Endodermal cell (in vitro differentiated cells): ENCODE data around the gene UBE2E1. TPM values are rescaled to one million over a fixed set of nuclear protein-coding genes. Genes with fewer than 3 reads are reported as not detected.

Experiments used
- DNase-seq: peaks from one replicate; pipeline ENCODE4 v3.0.0-alpha.2; 2017
- H3K27ac ChIP-seq: 2 replicates; pipeline ENCODE4 v1.5.1; 2013; ENCODE audit warnings: mild to moderate bottlenecking, low read depth, low read length, moderate library complexity
- H3K27me3 ChIP-seq: 2 replicates; pipeline ENCODE4 v1.6.1; 2013; ENCODE audit warnings: mild to moderate bottlenecking, low read length, moderate library complexity; ENCODE audit not compliant: insufficient read depth, control insufficient read depth, poor library complexity, severe bottlenecking
- H3K36me3 ChIP-seq: 2 replicates; pipeline ENCODE4 v1.7.0; 2013; ENCODE audit warnings: mild to moderate bottlenecking, low read length, moderate library complexity; ENCODE audit not compliant: control insufficient read depth, insufficient read depth
- H3K4me1 ChIP-seq: one replicate; pipeline ENCODE4 v1.7.0; 2013; ENCODE audit warnings: low read length; ENCODE audit not compliant: control insufficient read depth, insufficient read depth
- H3K4me3 ChIP-seq: 2 replicates; pipeline ENCODE4 v1.5.1; 2013; ENCODE audit warnings: mild to moderate bottlenecking, low read length, moderate library complexity
- H3K9ac ChIP-seq: 2 replicates; pipeline ENCODE4 v1.6.1; 2013; ENCODE audit warnings: mild to moderate bottlenecking, low read length, moderate library complexity; ENCODE audit not compliant: poor library complexity, severe bottlenecking; ENCODE audit errors: extremely low read depth
- H3K9me3 ChIP-seq: 2 replicates; pipeline ENCODE4 v1.6.1; 2013; ENCODE audit warnings: mild to moderate bottlenecking, low read length, moderate library complexity; ENCODE audit not compliant: control insufficient read depth
- H3K27ac Mint-ChIP-seq: 2 replicates; pipeline ENCODE4 v1.8.0; 2020; ENCODE audit warnings: mixed read lengths
- H3K27me3 Mint-ChIP-seq: 2 replicates; pipeline ENCODE4 v1.8.0; 2021; ENCODE audit warnings: mild to moderate bottlenecking, mixed read lengths; ENCODE audit not compliant: insufficient read depth
- H3K36me3 Mint-ChIP-seq: 2 replicates; pipeline ENCODE4 v1.8.0; 2020; ENCODE audit warnings: low read depth, mixed read lengths
- H3K4me1 Mint-ChIP-seq: 2 replicates; pipeline ENCODE4 v1.8.0; 2020; ENCODE audit warnings: mixed read lengths
- H3K4me3 Mint-ChIP-seq: 2 replicates; pipeline ENCODE4 v1.8.0; 2020; ENCODE audit warnings: mild to moderate bottlenecking, moderate library complexity, mixed read lengths
- H3K9me3 Mint-ChIP-seq: 2 replicates; pipeline ENCODE4 v1.8.0; 2020; ENCODE audit warnings: mild to moderate bottlenecking, mixed read lengths
- WGBS, 2 experiments: methylation state at CpG; one replicate each; pipeline versions ENCODE4 v1.1.5 to v1.1.7; 2013; ENCODE audit warnings: missing lambda C conversion rate in 2 of 2, mixed read lengths in 1 of 2; ENCODE audit not compliant: insufficient coverage in 1 of 2, insufficient read length in 1 of 2; 5-methylcytosine and 5-hydroxymethylcytosine counted together
- total RNA-seq, 2 donors: library from RNA; stranded (reverse); fragmentation: NEBNext Ultra II Directional in 1 of 2; extraction: Animal tissue kit (Norgen Biotek cat#: 25700) in 1 of 2; gene quantifications; 2 replicates in 1 of 2; 3 replicates in 1 of 2; pipeline ENCODE4 v1.2.1, GENCODE V29; 2021
- TF ChIP-seq, protein P1 (sequence below): fragments of 200-600 bp; sonication (generic); conservative IDR thresholded peaks from 2 replicates; pipeline ENCODE4 v1.5.0; 2021; ENCODE audit warnings: antibody characterized with exemption, mild to moderate bottlenecking

The UBE2E1 gene
- total RNA-seq, 2 donors from 2014 or later: 112 to 120 TPM

DNA sequence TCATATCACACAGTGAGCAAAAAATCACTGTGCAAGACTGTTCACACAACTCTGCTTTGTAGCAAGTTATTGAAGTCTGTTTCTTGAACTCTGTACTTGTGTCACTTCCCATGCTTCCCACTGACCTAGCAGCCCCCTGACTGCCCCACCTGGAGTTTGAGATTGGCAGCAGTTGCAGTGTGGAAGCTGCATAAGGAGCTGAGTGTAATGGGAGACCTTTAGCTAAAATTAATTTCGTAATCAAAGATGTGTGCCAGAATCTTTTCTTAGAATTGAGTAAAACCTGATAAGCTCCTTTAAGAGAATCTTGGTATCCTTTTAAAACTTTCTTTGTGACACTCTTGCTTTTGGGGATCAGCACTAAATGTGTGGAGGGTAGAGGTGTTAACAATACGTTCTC, 68.2 kb downstream of the UBE2E1 start:
- Mint-ChIP-seq H3K4me3 (no peak overlapping the region), H3K36me3 (peaks cover 24% of the 10 kb centered on the region), H3K9me3 (peaks cover 19% of the 10 kb centered on the region), H3K4me1 (peaks cover 3% of the 10 kb centered on the region), H3K27ac (no peak overlapping the region), H3K27me3 (no peaks in the 10 kb centered on the region)
- Histone ChIP-seq H3K36me3 (peaks cover 16% of the 10 kb centered on the region), H3K9me3 (peaks cover 27% of the 10 kb centered on the region), H3K4me1 (no peaks in the 10 kb centered on the region), H3K27me3 (no peaks in the 10 kb centered on the region), H3K9ac (no peak overlapping the region), H3K27ac (no peak overlapping the region), H3K4me3 (no peak overlapping the region)
- WGBS, 2 experiments: 90 to 99% methylated on average over 2 of the region's 2 CpGs
- TF ChIP-seq, protein P1, sequence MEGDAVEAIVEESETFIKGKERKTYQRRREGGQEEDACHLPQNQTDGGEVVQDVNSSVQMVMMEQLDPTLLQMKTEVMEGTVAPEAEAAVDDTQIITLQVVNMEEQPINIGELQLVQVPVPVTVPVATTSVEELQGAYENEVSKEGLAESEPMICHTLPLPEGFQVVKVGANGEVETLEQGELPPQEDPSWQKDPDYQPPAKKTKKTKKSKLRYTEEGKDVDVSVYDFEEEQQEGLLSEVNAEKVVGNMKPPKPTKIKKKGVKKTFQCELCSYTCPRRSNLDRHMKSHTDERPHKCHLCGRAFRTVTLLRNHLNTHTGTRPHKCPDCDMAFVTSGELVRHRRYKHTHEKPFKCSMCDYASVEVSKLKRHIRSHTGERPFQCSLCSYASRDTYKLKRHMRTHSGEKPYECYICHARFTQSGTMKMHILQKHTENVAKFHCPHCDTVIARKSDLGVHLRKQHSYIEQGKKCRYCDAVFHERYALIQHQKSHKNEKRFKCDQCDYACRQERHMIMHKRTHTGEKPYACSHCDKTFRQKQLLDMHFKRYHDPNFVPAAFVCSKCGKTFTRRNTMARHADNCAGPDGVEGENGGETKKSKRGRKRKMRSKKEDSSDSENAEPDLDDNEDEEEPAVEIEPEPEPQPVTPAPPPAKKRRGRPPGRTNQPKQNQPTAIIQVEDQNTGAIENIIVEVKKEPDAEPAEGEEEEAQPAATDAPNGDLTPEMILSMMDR: no peak
- no peak for DNase-seq

DNA sequence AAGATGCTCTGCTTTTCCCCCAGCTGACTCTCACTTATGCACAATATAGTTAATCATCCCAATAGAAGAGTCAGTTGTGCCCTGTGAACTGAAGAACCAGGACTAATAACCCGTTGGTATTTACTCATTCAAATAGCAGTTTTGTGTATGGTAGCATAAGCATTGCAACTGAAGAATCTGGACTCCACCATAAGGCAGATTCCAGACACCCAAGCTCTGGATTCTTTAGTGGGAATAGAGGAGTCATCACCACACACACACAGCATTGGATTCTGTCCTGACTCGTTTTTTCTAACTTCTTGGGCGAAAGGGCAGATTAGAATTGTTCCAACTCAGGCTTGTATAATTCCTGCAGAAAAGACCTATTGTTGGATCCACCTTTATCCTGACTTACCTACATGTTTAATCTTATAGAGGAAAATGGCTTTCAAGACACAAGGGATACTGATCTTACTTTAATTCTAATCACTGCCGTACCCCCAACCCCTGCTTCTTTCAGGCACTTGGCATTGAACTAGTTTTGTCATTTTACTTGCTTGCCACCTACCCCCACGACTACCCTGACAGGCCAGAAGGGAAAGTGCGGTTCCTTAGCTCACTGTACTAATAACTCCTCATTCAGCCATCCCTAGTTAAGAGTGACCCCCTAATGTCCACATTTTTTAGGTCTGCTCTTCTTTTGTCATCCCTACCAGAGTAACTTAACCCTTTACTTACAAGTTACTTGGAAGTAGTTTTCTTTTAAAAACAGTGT, 68.8 kb downstream of the UBE2E1 start:
- Mint-ChIP-seq H3K9me3 (peaks cover 25% of the 10 kb centered on the region), H3K27me3 (no peaks in the 10 kb centered on the region), H3K4me3 (no peak overlapping the region), H3K27ac (peak overlapping the region; percentile 17), H3K36me3 (peaks cover 30% of the 10 kb centered on the region), H3K4me1 (peaks cover 3% of the 10 kb centered on the region)
- WGBS, 2 experiments: 90 to 96% methylated on average over 3 to 6 of the region's 6 CpGs
- DNase-seq: no peak
- no peak overlapping the region for H3K27ac ChIP-seq
- H3K27me3 ChIP-seq: no peaks in the 10 kb centered on the region
- H3K4me3 ChIP-seq: no peak overlapping the region
- H3K9me3 ChIP-seq: peaks cover 30% of the 10 kb centered on the region
- H3K36me3 ChIP-seq: peaks cover 22% of the 10 kb centered on the region
- TF ChIP-seq, protein P1: no peak
- H3K4me1 ChIP-seq: no peaks in the 10 kb centered on the region
- no peak overlapping the region for H3K9ac ChIP-seq

DNA sequence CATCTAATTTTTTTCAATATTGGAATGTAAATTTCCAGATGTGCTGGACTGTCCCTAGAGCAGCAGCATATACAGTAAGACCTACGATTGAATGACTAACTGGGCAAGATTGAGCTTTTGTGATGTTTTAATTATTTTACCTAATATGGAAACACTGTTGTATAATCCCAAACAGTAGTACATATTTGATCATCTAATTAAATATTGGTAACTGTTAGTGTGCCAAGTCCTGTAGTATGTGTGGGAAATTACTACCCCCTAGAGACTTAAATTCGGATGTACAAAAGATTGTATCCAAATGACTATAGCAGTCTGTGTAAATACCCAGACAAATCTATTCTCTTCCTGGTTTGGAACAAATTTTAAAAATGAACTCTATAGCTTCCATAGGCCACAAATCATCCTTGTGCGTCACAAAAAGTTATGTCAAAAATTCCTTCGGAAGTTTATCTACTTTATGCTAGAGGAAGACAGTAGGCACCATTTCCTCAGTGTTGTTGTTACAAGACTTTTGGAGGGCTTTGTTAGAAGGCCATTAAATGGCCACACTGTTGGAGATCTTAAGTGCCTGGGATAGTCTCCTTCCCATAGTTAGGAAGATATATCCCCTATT, 69.5 kb downstream of the UBE2E1 start:
- H3K4me1 ChIP-seq: no peaks in the 10 kb centered on the region
- Mint-ChIP-seq H3K9me3 (peaks cover 28% of the 10 kb centered on the region), H3K4me3 (no peak overlapping the region)

More for the DNA sequence above, 69.5 kb downstream of the UBE2E1 start:
- peaks cover 21% of the 10 kb centered on the region for H3K36me3 ChIP-seq
- no peak overlapping the region for H3K27ac ChIP-seq
- H3K4me3 ChIP-seq: no peak overlapping the region
- no peak overlapping the region for H3K9ac ChIP-seq
- WGBS, 2 experiments: 91% methylated on average over 4 of the region's 4 CpGs; no CpG with 5 or more reads in 1 of the 2 experiments
- peaks cover 23% of the 10 kb centered on the region for H3K9me3 ChIP-seq
- no peak overlapping the region for H3K27ac Mint-ChIP-seq
- H3K27me3 Mint-ChIP-seq: no peaks in the 10 kb centered on the region
- no peak for DNase-seq
- H3K4me1 Mint-ChIP-seq: peaks cover 3% of the 10 kb centered on the region
- TF ChIP-seq, protein P1: no peak
- peaks cover 33% of the 10 kb centered on the region for H3K36me3 Mint-ChIP-seq
- no peaks in the 10 kb centered on the region for H3K27me3 ChIP-seq
